HG03066 (cell line): ENCODE results near the gene SMAD7.

Experiments used
- ATAC-seq: cut with Tn5 transposase; IDR thresholded peaks from one replicate; pipeline ENCODE4 v1.9.1; 2021; ENCODE audit warnings: low read depth; ENCODE audit not compliant: unreplicated experiment

Gene SMAD7

GRCh38 chr18:48932822-48933510, 17.8 kb downstream of the SMAD7 start:
- ATAC-seq = no peak

- no peak for ATAC-seq
Observed at GRCh38 chr18:48932462-48932818, 18.3 kb downstream of the SMAD7 start.

DNA sequence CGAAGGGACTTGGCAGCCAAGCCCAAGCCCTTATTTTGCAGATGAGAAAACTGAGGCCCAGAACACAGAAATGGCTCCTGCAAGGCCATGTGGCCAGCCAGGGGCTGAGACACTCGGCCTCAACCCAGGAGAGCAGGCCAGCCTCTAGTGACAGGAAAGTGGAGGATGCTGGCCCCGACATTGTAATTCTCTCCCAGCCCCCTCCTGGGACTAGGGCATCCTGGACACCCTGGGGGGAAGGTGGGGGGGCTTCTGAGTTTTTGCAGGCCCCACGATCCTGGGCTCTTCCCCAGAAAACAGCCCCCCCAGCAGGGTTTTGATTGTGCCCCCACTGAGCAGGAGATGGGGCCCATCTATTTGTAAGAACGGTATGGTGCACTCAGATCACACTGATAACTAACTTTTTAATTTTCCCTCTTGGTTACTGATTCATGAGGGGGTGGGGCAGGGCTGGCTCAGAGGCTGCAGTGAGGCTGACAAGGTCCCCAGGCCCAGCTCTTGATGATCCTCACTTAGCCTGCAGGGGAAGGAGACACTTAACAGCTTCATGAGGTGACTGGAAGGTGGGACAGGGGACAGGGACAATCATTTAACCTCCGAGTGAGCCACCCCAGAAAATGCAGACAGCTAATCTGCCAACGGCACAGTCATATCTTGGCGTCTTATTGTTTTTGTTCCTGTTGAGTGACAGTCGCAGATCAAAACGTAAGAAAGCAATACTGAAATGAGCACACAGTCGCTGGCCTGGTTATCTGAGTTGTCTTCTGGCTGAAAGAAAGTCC, 18.9 kb downstream of the SMAD7 start:
- no peak for ATAC-seq

GRCh38 chr18:48930926-48931325, 19.8 kb downstream of the SMAD7 start:
- no peak for ATAC-seq

- ATAC-seq = no peak
Observed at GRCh38 chr18:48929941-48930713, 20.6 kb downstream of the SMAD7 start.

DNA sequence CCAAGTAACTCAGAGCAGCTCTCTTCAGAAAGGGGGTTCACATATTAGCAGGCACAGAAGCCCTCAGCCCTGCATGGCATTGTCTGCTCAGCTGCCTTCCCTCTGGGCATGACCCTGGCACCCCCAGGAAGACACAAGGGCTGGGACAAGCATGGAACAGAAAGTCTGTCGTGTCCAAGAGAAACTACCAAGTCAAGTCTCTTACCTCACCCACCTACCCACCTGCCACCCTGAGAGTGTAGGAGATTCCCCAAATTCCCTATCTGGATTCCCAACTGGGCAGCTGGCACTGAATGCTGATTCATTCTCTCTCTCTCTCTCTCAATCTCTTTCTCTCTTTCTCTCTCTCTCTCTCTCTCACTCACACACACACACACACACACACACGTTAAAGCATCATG, 21.6 kb downstream of the SMAD7 start:
- no peak for ATAC-seq

DNA sequence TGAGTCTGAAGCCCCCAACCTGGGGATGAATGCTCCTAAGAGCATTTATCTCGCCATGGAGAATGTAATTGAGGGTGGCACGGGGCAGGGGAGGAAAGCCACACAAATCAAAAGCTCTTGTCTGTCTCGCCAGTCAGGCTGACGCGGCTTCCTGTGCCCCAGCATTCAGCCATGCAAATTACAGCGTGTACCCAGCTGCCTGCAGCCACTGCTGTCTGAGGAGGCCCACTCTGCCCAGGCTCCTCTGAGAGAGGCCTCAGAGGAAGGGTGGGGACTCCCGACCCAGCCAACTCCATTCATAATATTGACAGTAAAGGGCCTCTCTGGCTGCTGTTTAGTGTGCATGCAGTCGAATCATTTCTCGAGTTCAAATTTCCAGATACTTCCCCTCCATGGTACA, 22.0 kb downstream of the SMAD7 start:
- peak; percentile 60 for ATAC-seq

DNA sequence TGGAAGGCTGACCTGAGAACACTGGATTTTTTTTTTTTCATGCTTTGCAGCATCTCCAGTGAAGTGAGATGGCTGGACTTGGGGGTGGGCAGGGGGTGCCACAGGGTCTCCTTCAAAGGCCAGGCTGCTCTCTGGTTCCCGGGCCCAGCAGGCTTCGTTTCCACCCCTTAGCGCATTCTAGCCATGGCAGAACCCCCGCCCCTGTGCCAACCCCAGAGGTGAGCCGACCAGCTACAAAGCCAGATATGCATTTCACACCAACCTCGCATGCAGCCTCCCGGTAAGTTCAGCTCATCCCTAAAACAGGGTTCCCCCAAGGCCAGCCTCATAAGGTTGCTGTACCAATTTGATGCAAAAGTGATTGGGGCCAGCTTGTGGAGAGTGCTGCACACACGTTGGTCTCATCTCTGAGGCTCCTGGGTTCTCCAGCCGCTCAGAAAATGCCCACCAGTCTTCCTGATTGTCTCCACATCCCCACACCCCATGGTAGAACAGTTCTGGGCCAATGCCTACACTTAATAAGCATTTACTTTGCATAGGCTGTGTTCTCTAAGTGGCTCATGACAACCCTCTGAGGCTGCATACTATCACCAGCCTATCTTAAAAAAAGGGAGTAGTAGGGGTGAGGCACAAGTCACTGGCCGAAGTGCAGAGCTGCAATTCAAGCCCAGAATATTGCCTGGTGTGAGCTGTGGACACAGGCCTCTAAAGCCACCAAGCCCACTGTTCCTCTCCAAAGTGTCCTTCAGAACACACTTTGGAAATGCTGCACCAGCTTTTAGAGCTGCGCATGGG, 23.3 kb downstream of the SMAD7 start:
- no peak for ATAC-seq

- no peak for ATAC-seq
Observed at GRCh38 chr18:48926420-48926857, 24.3 kb downstream of the SMAD7 start.

DNA sequence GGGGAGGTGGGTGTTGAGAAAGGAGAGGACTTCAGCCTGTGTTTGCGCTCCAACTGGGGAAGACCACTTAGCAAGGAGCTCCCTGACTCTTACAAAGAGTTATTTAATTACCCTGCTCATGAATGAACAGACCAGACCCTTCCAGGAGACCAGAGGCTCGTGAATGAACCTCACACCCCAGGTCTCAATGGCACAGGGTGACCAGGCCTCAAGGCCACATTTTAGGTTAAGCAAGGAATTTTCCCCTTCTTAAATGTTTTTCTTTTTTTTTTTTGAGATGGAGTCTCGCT, 25.3 kb downstream of the SMAD7 start:
- no peak for ATAC-seq

- no peak for ATAC-seq
Observed at GRCh38 chr18:48924630-48925490, 25.9 kb downstream of the SMAD7 start.

- ATAC-seq = peak; percentile 43
Observed at GRCh38 chr18:48923746-48924629, 26.8 kb downstream of the SMAD7 start.

- no peak for ATAC-seq
Observed at GRCh38 chr18:48922801-48923730, 27.7 kb downstream of the SMAD7 start.

DNA sequence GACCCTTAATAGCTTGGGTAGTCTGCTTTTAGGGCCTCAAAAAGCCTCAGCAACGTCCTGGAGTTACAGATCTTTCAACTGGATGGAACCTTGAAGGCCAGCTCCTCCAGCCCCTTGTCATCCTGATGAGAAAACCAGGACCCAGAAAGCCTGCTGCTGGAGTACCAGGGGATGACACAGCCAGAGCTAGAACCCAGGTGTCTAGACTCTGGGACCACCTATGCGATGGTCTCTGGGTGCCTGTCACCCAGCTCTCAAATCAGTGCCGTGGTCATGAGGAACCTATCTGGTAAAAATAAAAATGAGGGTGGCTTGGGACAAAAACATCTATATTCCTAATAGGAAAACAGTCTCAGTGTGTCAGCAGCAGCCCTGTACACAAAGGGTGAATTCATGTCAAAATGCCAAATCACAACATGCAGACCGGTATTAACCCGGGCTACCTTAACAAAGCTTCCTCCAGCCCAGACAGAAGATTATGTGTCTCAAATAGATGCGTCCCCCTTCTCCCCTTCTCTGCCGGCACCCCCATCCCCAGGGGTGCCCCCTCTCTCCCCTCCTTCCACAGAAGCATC, 28.5 kb downstream of the SMAD7 start:
- no peak for ATAC-seq

- no peak for ATAC-seq
Observed at GRCh38 chr18:48921305-48922225, 29.2 kb downstream of the SMAD7 start.

DNA sequence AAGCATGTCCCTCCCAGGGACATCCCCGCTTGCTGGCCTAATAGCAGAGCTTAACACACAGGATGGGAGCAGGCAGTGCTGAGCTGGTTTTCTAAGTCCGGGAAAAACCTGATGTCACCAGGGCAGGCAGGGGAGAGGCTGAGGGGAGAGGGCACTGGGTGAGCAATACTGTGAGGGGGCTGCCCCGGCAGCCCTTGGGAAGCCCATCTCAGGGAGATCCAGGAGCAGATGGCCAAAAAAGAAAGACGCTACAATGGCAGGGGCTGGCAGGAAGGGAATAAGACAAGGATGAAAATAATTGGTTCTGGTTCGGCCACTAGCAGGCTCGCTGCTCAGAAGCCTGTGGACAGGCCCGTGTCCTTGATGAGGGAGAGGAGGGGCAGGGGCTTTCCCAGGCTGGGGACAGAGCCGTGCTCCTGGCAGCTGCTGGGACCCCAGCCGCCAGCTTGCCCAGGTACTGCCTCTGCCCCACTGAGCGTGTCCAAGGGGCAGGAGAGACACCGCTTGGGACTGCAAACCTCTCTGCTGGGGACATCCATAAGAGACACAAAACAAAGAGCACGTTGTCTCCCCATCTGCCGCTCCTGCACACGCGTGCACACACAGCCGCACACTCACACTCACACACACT, 30.2 kb downstream of the SMAD7 start:
- no peak for ATAC-seq
